IMR-90 (cell line): ENCODE measurements around the gene C2orf49.

Experiments
- POLR2A ChIP-seq: IDR thresholded peaks from 2 replicates; pipeline ENCODE4 v1.6.1; 2012; ENCODE audit warnings: mild to moderate bottlenecking, low read depth, low read length
- RAD21 ChIP-seq: IDR thresholded peaks from 2 replicates; pipeline ENCODE4 v1.6.1; 2012; ENCODE audit warnings: low read length, improper control_type of control experiment
- RFX5 ChIP-seq: IDR thresholded peaks from 2 replicates; pipeline ENCODE4 v1.8.0; 2012; ENCODE audit warnings: low read depth, mild to moderate bottlenecking, low read length, moderate library complexity
- TF ChIP-seq, protein P1 (sequence below): conservative IDR thresholded peaks from 2 replicates; pipeline ENCODE4 v1.5.1; 2012; ENCODE audit warnings: mild to moderate bottlenecking, low read depth, low read length, improper control_type of control experiment

DNA sequence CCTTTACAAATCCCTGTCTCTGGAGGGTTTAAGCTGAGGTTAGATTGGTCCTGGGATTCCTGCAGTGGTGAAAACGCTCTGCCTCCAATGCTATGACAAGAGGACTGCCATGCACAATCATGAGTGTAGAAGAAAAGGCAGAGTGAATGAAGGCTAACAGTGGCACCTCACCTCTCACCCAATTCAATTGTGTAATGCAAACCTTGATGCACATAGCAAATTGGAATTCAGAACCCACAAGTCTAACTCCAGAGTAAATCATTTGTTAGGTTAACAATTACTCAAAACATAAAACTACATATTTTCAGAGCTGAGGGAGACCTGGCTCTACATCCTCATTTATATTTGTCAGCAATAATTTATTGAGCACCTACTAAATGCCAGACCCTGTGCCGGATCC lies 9.7 kb upstream of the C2orf49 start:
- TF ChIP-seq RAD21: no peak
- TF ChIP-seq, protein P1, sequence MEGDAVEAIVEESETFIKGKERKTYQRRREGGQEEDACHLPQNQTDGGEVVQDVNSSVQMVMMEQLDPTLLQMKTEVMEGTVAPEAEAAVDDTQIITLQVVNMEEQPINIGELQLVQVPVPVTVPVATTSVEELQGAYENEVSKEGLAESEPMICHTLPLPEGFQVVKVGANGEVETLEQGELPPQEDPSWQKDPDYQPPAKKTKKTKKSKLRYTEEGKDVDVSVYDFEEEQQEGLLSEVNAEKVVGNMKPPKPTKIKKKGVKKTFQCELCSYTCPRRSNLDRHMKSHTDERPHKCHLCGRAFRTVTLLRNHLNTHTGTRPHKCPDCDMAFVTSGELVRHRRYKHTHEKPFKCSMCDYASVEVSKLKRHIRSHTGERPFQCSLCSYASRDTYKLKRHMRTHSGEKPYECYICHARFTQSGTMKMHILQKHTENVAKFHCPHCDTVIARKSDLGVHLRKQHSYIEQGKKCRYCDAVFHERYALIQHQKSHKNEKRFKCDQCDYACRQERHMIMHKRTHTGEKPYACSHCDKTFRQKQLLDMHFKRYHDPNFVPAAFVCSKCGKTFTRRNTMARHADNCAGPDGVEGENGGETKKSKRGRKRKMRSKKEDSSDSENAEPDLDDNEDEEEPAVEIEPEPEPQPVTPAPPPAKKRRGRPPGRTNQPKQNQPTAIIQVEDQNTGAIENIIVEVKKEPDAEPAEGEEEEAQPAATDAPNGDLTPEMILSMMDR: no peak
- no peak for TF ChIP-seq POLR2A
- no peak for TF ChIP-seq RFX5
